Spleen (tissue), 11 donors: Measurements from ENCODE around the gene MAP3K5. TPM values are rescaled to one million over a fixed set of nuclear protein-coding genes. Genes with fewer than 3 reads are reported as not detected.

Experiments
- DNase-seq: peaks from one replicate; pipeline ENCODE4 v3.0.0-alpha.2; 2020
- H3K27ac ChIP-seq, 8 donors: fragments of 200-600 bp; sonication (generic) in 7 of 8; 1 replicate in 4 of 8; 2 replicates in 4 of 8; pipeline versions ENCODE4 v1.5.0 to v1.8.0; 2016 to 2021; ENCODE audit warnings: inconsistent platforms in 4 of 8, mild to moderate bottlenecking in 4 of 8, moderate library complexity in 1 of 8
- H3K27me3 ChIP-seq, 7 donors: fragments of 200-600 bp; sonication (generic) in 6 of 7; replicated peaks in 1 of 7; 1 replicate in 4 of 7; 2 replicates in 3 of 7; pipeline versions ENCODE4 v1.5.0 to v1.8.0; 2016 to 2021; ENCODE audit warnings: inconsistent platforms in 3 of 7, mild to moderate bottlenecking in 1 of 7
- H3K36me3 ChIP-seq, 6 donors: fragments of 200-600 bp; sonication (generic) in 5 of 6; 1 replicate in 4 of 6; 2 replicates in 2 of 6; pipeline versions ENCODE4 v1.5.0 to v1.8.0; 2016 to 2021; ENCODE audit warnings: inconsistent platforms in 2 of 6
- H3K4me1 ChIP-seq, 6 donors: fragments of 200-600 bp; sonication (generic) in 5 of 6; 1 replicate in 3 of 6; 2 replicates in 3 of 6; pipeline versions ENCODE4 v1.5.0 to v1.8.0; 2016 to 2021; ENCODE audit warnings: inconsistent platforms in 3 of 6
- H3K4me3 ChIP-seq, 8 donors: fragments of 200-600 bp; sonication (generic) in 7 of 8; 1 replicate in 4 of 8; 2 replicates in 4 of 8; pipeline versions ENCODE4 v1.5.0 to v1.8.0; 2016 to 2021; ENCODE audit warnings: inconsistent platforms in 4 of 8, mild to moderate bottlenecking in 4 of 8, moderate library complexity in 2 of 8
- H3K9me3 ChIP-seq, 8 donors: fragments of 200-600 bp; sonication (generic) in 7 of 8; 1 replicate in 4 of 8; 2 replicates in 4 of 8; pipeline versions ENCODE4 v1.5.0 to v1.8.0; 2016 to 2021; ENCODE audit warnings: inconsistent platforms in 4 of 8
- CTCF ChIP-seq, 11 experiments: fragments of 200-600 bp in 7 of 11; fragments of 450-650 bp in 4 of 11; sonication (generic) in 4 of 11; IDR thresholded peaks in 8 of 11; conservative IDR thresholded peaks in 3 of 11; 1 replicate in 7 of 11; 2 replicates in 4 of 11; pipeline versions ENCODE4 v1.4.0 to v1.8.0; 2016 to 2021; ENCODE audit warnings: antibody characterized with exemption in 11 of 11, inconsistent platforms in 4 of 11, mild to moderate bottlenecking in 1 of 11
- POLR2A ChIP-seq, 3 donors: fragments of 450-650 bp; IDR thresholded peaks; one replicate each; pipeline ENCODE4 v1.5.1; 2017; ENCODE audit warnings: antibody characterized with exemption in 3 of 3, mild to moderate bottlenecking in 1 of 3
- POLR2AphosphoS5 ChIP-seq, 3 donors: sonication (generic); formaldehyde crosslinking; IDR thresholded peaks; one replicate each; pipeline ENCODE4 v1.5.1; 2017; ENCODE audit warnings: antibody characterized with exemption in 3 of 3
- WGBS, 5 donors: extraction: QIAGEN DNeasy Blood & Tissue Kit in 3 of 5; methylation state at CpG; one replicate each; pipeline versions ENCODE4 v1.1.5 to v1.1.7; 2013 to 2018; 5-methylcytosine and 5-hydroxymethylcytosine counted together
- intact Hi-C: fragments of 100-400 bp; cut with DNase I; formaldehyde crosslinking; loops from one replicate; pipeline ENCODE4 v1.15.0; 2023; ENCODE audit warnings: low total_unique reads
- polyA plus RNA-seq, 3 donors: library from polyadenylated mRNA; stranded (reverse); fragments of 200-250 nt; gene quantifications; one replicate each; pipeline ENCODE4 v1.2.1, GENCODE V29; 2013
- total RNA-seq, 7 donors: library from RNA; depleted of rRNA in 3 of 7; stranded (reverse); fragments of >200 nt in 3 of 7; fragmentation: NEBNext Ultra II Directional in 4 of 7; extraction: Animal tissue kit (Norgen Biotek cat#: 25700) in 4 of 7; gene quantifications; one replicate each; pipeline versions ENCODE4 v1.1.0 to v1.2.1, GENCODE V29; 2016 to 2021
- donor health status: healthy with polysubstance abuse.
- donor health status: DM: no; HTN: no; CAD: no; lungs with moderate emphysema.
- donor health status: DM: no; HTN: no; CAD: no.
- donor health status: Bipolar disorder and iron deficiency.
- donor health status: healthy.
- donor health status: DM: no; HTN: no; CAD: no.
- donor health status: DM: yes; HTN: yes; CAD: no.

The MAP3K5 gene
- total and polyA plus RNA-seq, 10 donors: 7.2 to 55.0 (median 33.2) TPM

- Histone ChIP-seq H3K27ac (peak overlapping the region; percentile 55 to 89 (median 81)), H3K4me1 (peaks cover 29 to 91% (median 60%) of the 10 kb centered on the region in 6 donors), H3K27me3 (no peaks in the 10 kb centered on the region), H3K36me3 (no peaks in the 10 kb centered on the region), H3K9me3 (no peaks in the 10 kb centered on the region), H3K4me3 (peak overlapping the region in 1 of 8 donors; percentile 43)
- TF ChIP-seq POLR2AphosphoS5 (IDR thresholded peaks at IDR 0.05) (peak in 1 of 3 donors; percentile 12), POLR2A (IDR thresholded peaks at IDR 0.05) (peak in 1 of 3 donors; percentile 5), CTCF (IDR thresholded peaks at IDR 0.05 in 8 of 11, conservative IDR thresholded peaks at IDR 0.05 in 3 of 11) (no peak)
- DNase-seq: no peak
- 24 to 30% (median 27%) methylated on average over 5 of the region's 5 CpGs for WGBS, 5 donors
- intact Hi-C loops: no loop called here
Observed at GRCh38 chr6:136751522-136751956, 40.7 kb downstream of the MAP3K5 start.

GRCh38 chr6:136750696-136751521, 41.4 kb downstream of the MAP3K5 start:
- Histone ChIP-seq H3K9me3 (no peaks in the 10 kb centered on the region), H3K27ac (peak overlapping the region; percentile 55 to 89 (median 81)), H3K27me3 (no peaks in the 10 kb centered on the region), H3K4me3 (peak overlapping the region in 1 of 8 donors; percentile 43), H3K4me1 (peaks cover 29 to 91% (median 60%) of the 10 kb centered on the region in 6 donors), H3K36me3 (no peaks in the 10 kb centered on the region)
- intact Hi-C loops: no loop called here
- TF ChIP-seq POLR2AphosphoS5 (IDR thresholded peaks at IDR 0.05): no peak
- no peak for TF ChIP-seq POLR2A (IDR thresholded peaks at IDR 0.05)
- no peak for TF ChIP-seq CTCF (IDR thresholded peaks at IDR 0.05 in 8 of 11, conservative IDR thresholded peaks at IDR 0.05 in 3 of 11)
- 65 to 78% (median 67%) methylated on average over 4 of the region's 4 CpGs for WGBS, 5 donors
- no peak for DNase-seq

GRCh38 chr6:136749359-136749997, 42.8 kb downstream of the MAP3K5 start:
- Histone ChIP-seq H3K4me3 (no peak overlapping the region), H3K27ac (peak overlapping the region in 4 of 8 donors; percentile 82 to 89 (median 83)), H3K36me3 (no peaks in the 10 kb centered on the region), H3K9me3 (no peaks in the 10 kb centered on the region), H3K27me3 (no peaks in the 10 kb centered on the region), H3K4me1 (peaks cover 29 to 91% (median 62%) of the 10 kb centered on the region in 6 donors)
- intact Hi-C loops: no loop called here
- no peak for DNase-seq
- 74 to 83% (median 79%) methylated on average over 13 of the region's 13 CpGs for WGBS, 5 donors
- TF ChIP-seq POLR2AphosphoS5 (IDR thresholded peaks at IDR 0.05) (no peak), POLR2A (IDR thresholded peaks at IDR 0.05) (no peak), CTCF (IDR thresholded peaks at IDR 0.05 in 8 of 11, conservative IDR thresholded peaks at IDR 0.05 in 3 of 11) (no peak)

GRCh38 chr6:136747507-136747906, 44.8 kb downstream of the MAP3K5 start:
- intact Hi-C loops: no loop called here
- Histone ChIP-seq H3K4me1 (peaks cover 20 to 84% (median 53%) of the 10 kb centered on the region in 6 donors), H3K27me3 (no peaks in the 10 kb centered on the region), H3K9me3 (no peaks in the 10 kb centered on the region), H3K4me3 (no peak overlapping the region), H3K27ac (no peak overlapping the region), H3K36me3 (no peaks in the 10 kb centered on the region)
- WGBS, 5 donors: 97 to 100% (median 100%) methylated on average over 1 of the region's 1 CpG
- TF ChIP-seq CTCF (IDR thresholded peaks at IDR 0.05 in 8 of 11, conservative IDR thresholded peaks at IDR 0.05 in 3 of 11): no peak
- no peak for TF ChIP-seq POLR2AphosphoS5 (IDR thresholded peaks at IDR 0.05)
- no peak for TF ChIP-seq POLR2A (IDR thresholded peaks at IDR 0.05)
- no peak for DNase-seq
